Panc1 (cell line): ENCODE data around the gene AAK1.

Experiments
- CTCF ChIP-seq: fragments of 450-650 bp; IDR thresholded peaks from 2 replicates; pipeline ENCODE4 v1.5.1; 2017; ENCODE audit warnings: mild to moderate bottlenecking
- POLR2AphosphoS5 ChIP-seq: IDR thresholded peaks from 2 replicates; pipeline ENCODE4 v1.6.1; 2012; ENCODE audit warnings: mild to moderate bottlenecking, low read depth, low read length, moderate library complexity

- TF ChIP-seq POLR2AphosphoS5 (no peak), CTCF (no peak)
Observed at GRCh38 chr2:69514819-69515218, 128.7 kb downstream of the AAK1 start.
